Epidermal melanocyte (primary cell): Measurements from ENCODE around the gene CLEC2D.
"Not testable (repeated sequence)": the region's sequence is repeated elsewhere in the genome, so short reads cannot be mapped to it uniquely, and the experiment has no call there.

ENCODE experiments used
- DNase-seq: peaks from one replicate; pipeline ENCODE4 v3.0.0; 2011; ENCODE audit warnings: low spot score; ENCODE audit not compliant: insufficient read length

The CLEC2D gene

DNA sequence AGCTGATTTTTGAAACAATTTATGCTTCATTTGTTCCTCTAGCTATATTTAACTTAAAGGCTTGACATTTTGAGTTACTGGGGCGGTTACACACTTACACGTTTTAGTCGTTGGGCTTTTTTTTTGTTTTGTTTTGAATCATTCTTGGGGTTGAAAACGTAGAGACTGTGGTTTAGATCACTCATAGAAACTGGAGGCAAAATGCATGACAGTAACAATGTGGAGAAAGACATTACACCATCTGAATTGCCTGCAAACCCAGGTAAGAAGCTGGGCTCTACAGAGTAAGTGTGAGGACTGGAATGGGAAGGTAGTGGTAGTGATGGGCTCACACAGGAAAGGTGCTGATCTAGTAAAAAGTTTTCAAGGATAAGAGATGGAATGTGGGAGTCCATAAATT lies at the start of gene CLEC2D:
Gene CLEC2D (plus strand): TSS at position 180 of the 400 bp plus-strand sequence. CDS start 22 bp downstream, at position 202.
- DNase-seq, result no peak

DNA sequence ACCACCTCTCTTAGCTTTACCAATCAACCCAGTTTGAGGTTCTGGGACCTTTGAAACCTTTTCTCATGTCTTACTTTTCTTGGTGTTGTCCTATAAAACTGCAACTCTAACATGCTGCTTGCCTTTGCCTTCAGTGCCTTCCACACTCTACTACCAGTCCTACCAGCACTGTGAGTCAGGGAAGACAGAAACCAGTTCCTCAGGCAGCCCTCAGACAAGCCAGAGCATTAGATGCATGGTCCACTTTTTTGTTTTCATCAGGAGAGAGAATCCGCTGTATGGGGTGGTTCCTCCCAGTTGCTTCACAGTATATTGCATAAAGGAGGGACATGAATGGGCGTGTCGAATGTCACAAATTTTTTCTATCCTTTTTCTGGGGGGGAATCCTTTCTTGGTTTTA lies 44.5 kb upstream of the CLEC2D start:
- no peak for DNase-seq

DNA sequence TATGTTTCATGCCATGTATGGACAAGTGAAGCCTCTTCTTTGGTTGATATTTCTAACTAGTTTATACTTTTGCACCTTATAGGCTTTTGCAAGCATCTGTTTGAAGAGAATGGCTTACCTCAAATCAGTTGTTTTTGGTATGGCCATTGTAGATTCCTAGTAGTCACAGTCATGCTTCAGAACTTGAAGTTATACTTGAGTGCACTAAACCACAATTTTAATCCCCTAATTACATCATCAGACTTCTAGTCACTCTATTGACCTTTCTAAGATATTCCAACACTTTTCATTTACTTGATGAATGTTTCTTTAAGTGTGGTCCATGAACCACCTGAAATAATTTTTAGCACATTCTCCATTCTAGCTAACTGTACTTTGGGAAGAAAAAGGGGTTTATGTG lies 43.2 kb upstream of the CLEC2D start:
- no peak for DNase-seq

DNA sequence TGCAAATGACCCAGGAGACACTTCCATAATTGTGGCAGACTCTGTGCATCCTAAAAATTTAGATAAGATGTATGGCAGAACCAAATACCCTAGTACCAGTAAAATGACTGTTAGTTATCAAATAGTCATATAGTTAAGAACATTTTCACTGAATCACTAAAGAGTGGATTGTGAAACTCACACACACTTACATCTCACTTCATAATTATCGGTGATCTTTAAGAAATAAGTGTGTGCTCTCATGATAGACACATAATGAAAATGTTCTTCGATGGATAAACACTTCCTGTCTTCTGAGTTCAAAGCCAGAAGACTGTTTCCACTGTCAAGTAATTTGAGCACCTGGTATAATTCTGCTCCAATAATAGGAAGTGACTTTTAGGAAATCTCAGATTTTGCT lies 42.7 kb upstream of the CLEC2D start:
- DNase-seq, result no peak

DNA sequence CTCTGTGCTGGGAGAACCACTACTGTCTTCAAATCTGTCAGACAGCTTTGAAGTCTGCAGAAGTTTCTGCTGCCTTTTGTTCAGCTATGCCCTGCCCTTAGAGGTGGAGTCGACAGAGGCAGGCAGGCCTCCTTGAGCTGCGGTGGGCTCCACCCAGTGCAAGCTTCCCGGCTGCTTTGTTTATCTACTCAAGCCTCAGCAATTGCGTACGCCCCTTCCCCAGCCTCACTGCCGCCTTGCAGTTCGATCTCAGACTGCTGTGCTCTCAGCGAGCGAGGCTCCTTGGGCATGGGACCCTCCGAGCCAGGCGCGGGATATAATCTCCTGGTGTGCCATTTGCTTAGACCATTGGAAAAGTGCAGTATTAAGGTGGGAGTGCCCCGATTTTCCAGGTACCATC lies 36.7 kb upstream of the CLEC2D start:
- no peak for DNase-seq

DNA sequence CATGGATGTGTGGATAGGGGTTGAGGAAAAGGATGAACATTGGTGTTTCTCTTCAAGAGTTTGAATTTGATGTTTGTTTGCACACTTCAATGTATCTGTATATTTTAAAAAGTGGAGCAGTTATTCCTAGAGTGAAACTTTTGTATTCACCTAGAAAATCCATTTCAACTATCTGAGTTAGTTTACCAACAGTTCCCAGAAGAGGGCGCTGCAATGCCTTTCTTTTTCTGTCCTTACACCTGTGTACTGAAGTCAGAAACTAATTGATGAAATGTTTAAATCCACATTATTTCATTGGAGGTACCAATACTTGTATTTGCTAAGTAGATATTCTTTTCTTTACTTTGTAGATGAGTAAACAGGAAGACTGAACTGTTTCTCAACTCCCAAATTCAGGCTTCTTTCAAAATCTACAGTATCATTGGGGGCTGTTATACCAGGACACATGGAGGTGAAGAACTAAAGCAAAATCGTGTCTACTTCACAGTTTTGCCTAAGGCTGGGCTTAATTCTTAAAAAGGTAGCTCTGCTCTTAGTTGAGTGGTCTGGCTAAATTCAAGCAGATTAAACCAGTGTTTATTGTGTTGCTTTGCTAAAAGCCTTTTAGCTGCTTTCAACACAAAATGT lies 35.2 kb upstream of the CLEC2D start:
- DNase-seq, result no peak

GRCh38 chr12:9634969-9635754 lies 34.4 kb upstream of the CLEC2D start:
- no peak for DNase-seq

DNA sequence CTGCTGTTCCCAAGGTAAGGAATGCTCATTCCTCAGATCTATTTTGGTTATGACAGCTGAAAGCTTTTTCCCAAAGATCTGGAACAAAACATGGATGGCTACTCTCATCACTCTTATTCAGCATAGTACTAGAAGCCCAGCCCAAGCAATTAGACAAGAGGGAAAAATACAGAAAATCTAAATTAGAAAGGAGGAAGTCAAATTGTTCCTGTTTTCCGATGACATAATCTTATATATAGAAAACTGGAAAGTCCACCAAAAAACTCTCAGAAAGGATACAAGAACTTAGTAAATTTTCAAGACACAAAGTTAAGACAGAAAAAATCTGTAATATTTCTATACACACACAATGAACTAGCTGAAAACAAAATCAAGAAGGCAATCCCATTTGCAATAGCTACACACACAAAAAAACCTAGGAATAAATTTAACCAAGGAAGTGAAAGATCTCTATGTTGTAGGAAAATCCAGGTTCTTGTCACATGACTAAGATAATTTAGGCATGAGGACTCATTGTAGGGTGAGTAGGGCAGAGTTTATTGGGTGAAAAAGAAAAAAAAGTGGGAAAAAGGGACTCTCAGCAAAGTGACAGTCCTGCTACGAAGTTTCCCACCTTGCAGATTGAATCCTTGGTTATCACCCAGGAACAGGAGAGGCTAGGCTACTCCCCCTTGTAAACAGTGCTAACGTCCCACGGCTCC lies 33.2 kb upstream of the CLEC2D start:
- DNase-seq, result no peak

DNA sequence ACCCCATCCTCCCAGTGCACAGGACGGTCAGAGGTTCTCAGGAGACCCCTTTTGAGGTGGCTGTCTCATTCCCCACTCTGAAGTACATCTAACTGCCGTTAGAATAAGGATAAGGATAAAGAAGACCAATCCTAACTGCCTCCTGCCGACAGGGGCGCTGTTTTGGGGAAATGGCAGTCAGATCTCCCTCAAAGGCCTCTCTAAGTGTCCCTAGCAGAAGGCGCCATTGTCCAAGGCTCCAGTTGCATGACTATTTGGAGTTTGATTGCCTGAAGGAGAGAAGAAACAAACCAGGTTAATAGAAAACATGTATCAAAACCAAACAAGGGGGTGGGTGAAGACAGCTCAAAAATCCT lies 32.7 kb upstream of the CLEC2D start:
- DNase-seq, result no peak

DNA sequence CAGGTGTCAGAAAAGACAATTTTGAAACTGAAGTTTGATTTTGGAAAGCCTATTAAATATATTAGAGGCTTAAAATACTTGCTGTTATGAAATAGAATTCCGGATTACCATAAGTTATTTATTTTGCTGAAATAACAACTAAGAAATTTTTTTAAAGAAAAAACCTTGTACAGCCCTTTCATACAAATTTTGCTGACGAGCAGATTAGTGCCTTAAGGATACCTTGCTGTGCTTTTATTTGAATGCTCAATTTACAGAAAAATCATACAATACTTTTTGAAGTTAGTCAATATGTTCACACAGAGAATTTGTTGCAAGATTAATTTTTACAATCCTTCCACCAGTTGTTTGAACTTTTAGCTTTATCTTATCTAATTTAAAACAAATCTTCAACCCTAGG lies 29.5 kb upstream of the CLEC2D start:
- no peak for DNase-seq

- DNase-seq, result no peak
Observed at GRCh38 chr12:9642606-9643265, 26.8 kb upstream of the CLEC2D start.

DNA sequence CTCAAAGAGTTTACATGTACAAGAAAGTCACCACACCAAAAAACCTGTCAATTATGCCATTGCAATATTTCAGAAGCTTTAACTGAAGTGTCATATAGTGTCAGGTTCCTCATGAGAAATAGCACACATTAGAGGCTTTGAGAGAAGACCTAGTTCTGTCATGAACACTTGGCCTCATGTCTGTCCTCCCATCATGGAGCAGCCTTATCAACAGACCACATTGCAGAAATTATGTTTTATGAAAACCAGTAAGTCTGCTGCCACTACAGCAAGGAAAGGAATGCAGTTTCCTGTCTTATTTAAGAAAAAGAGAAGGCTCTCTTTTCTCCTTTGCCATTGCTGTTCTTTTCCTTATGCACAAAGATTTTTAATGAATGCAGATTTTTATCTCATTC lies 26.2 kb upstream of the CLEC2D start:
- no peak for DNase-seq

DNA sequence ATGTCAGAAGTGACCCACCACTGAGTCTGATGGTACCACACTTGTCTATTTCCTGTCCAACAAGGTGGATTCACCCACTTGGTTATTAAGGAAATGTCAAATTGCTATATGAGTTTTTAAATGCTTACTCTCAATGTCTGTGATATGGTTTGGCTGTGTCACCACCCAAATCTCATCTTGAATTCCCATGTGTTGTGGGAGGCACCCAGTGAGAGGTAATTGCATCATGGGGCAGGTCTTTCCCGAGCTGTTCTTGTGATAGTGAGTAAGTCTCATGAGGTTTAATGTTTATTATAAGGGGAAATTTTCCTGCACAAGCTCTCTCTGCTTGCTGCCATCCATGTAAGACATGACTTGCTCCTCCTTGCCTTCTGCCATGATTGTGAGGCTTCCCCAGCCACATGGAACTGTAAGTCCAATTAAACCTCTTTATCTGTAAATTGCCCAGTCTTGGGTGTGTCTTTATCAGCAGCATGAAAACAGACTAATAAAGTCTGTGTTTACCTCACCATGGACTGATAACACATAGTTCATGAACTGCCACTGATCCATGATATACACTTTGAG lies 24.4 kb upstream of the CLEC2D start:
- not testable (repeated sequence) for DNase-seq

GRCh38 chr12:9646794-9647781 lies 22.4 kb upstream of the CLEC2D start:
- no peak for DNase-seq

DNA sequence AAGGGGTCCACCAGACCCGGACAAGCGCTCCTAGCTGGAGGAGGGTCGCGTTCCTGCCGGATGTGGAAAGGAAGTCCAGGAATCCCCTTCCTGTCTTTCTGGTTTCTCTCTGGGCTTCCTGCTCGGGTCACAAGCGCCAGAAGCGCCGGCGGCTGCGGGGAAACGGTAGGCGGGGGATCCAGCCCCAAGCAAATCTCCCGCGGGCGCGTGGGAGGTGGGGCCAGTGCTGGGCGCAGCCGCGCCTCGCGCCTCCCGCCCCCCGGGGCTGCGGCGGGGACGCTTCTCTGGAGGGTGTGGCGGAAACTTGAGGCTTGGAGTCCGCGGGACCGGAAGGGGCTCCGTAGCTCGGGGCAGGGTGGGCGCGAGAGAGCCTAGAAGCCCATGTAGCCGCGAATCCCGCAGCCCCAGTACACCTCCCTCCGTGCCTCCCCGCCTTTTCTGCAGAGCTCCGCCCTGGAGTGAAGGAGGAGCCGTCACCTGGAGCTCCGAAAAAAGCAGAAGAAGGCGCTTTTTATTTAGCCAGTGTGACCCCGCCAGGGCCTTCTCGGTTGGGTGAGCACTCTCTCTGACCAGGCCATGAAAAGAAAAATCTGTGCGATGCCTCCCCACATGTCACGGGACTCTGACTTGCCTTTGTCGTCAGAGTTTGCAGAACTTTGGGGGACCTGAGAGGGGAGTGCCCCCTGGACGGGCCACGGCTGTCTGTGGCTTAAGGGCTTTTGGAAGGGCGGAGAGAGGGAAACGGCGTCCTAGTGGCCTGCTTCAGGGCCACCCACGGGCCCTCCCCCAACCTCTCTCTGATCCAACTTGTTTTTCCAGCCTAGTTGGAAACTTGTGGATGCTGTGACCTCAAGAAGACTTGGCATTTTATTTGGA lies 21.4 kb upstream of the CLEC2D start:
- DNase-seq, result peak; percentile 85

GRCh38 chr12:9648701-9649531 lies 20.6 kb upstream of the CLEC2D start:
- DNase-seq, result no peak

DNA sequence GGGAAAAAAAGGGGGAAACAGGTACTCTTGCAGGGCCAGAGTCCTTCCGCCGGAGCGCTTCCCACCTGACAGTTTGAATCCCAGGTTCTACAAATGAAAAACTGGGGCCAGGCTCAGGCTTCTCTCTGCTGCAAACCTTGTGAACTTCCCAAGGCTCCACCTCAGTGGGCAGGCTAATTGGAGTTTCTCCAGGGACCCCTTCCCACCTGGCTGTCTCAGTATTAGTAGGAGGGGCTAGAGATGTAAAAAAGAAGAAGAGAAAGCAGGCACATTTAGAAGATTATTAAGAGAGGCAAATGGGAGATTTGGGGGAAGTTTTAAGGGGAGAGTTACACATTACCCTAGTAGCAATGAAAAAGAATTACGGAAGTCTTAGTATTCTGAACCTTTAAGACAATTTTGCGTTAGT lies 20.0 kb upstream of the CLEC2D start:
- DNase-seq, result no peak

GRCh38 chr12:9650151-9650576 lies 19.3 kb upstream of the CLEC2D start:
- no peak for DNase-seq
